ENCODE data around the gene ADAMTS7.
"Not testable (repeated sequence)": the region's sequence is repeated elsewhere in the genome, so short reads cannot be mapped to it uniquely, and the experiment has no call there.

GRCh38 chr15:78758486-78759200 lies 52.6 kb downstream of the ADAMTS7 start:
- not testable (repeated sequence) for TF ChIP-seq POLR2A, CTCF, POLR2AphosphoS5, EP300 (IDR thresholded peaks at IDR 0.05)
